Left ventricle myocardium inferior (tissue), 1 donor: ENCODE measurements around the gene ACTR6. TPM values are rescaled to one million over a fixed set of nuclear protein-coding genes. Genes with fewer than 3 reads are reported as not detected.
"Not testable (repeated sequence)": the region's sequence is repeated elsewhere in the genome, so short reads cannot be mapped to it uniquely, and the experiment has no call there.

ENCODE experiments used
- DNase-seq: peaks from one replicate; pipeline ENCODE4 v3.0.0-alpha.2; 2020
- H3K27ac ChIP-seq: fragments of 200-600 bp; replicated peaks from 2 replicates; pipeline ENCODE4 v1.8.0; 2021
- H3K27me3 ChIP-seq: fragments of 200-600 bp; 2 replicates; pipeline ENCODE4 v1.8.0; 2021; ENCODE audit warnings: low read depth
- H3K36me3 ChIP-seq: fragments of 200-600 bp; 2 replicates; pipeline ENCODE4 v1.8.0; 2021
- H3K4me1 ChIP-seq: fragments of 200-600 bp; 2 replicates; pipeline ENCODE4 v1.8.0; 2021
- H3K4me3 ChIP-seq: fragments of 200-600 bp; 2 replicates; pipeline ENCODE4 v1.8.0; 2021; ENCODE audit warnings: mild to moderate bottlenecking, moderate library complexity
- H3K9me3 ChIP-seq: fragments of 200-600 bp; replicated peaks from 2 replicates; pipeline ENCODE4 v1.8.0; 2021
- intact Hi-C: fragments of 100-400 bp; cut with micrococcal nuclease; formaldehyde crosslinking; loops from one replicate; pipeline ENCODE4 v1.11.0; 2022
- total RNA-seq: library from RNA; stranded (reverse); fragmentation: NEBNext Ultra II Directional; extraction: Animal tissue kit (Norgen Biotek cat#: 25700); gene quantifications from one replicate; pipeline ENCODE4 v1.2.1, GENCODE V29; 2021
- TF ChIP-seq, protein P1 (sequence below): fragments of 200-600 bp; IDR thresholded peaks from 2 replicates; pipeline ENCODE4 v1.8.0; 2021; ENCODE audit warnings: antibody characterized with exemption, mild to moderate bottlenecking, borderline replicate concordance
- donor health status: DM: no; HTN: yes; CAD: no; lungs with severe emphysema.

The ACTR6 gene
- total RNA-seq, 1 donor from 2014 or later: 18.3 TPM

- Histone ChIP-seq H3K9me3 (no peaks in the 10 kb centered on the region), H3K27me3 (no peaks in the 10 kb centered on the region), H3K36me3 (no peaks in the 10 kb centered on the region), H3K4me1 (no peaks in the 10 kb centered on the region), H3K4me3 (no peak overlapping the region), H3K27ac (no peak overlapping the region)
- DNase-seq: no peak
- intact Hi-C loops: no loop called here
- TF ChIP-seq, protein P1, sequence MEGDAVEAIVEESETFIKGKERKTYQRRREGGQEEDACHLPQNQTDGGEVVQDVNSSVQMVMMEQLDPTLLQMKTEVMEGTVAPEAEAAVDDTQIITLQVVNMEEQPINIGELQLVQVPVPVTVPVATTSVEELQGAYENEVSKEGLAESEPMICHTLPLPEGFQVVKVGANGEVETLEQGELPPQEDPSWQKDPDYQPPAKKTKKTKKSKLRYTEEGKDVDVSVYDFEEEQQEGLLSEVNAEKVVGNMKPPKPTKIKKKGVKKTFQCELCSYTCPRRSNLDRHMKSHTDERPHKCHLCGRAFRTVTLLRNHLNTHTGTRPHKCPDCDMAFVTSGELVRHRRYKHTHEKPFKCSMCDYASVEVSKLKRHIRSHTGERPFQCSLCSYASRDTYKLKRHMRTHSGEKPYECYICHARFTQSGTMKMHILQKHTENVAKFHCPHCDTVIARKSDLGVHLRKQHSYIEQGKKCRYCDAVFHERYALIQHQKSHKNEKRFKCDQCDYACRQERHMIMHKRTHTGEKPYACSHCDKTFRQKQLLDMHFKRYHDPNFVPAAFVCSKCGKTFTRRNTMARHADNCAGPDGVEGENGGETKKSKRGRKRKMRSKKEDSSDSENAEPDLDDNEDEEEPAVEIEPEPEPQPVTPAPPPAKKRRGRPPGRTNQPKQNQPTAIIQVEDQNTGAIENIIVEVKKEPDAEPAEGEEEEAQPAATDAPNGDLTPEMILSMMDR: no peak
These were observed 51.3 kb downstream of the ACTR6 start for GRCh38 chr12:100251917-100252316.

- no peaks in the 10 kb centered on the region for H3K36me3 ChIP-seq
- H3K27ac ChIP-seq: no peak overlapping the region
- H3K4me3 ChIP-seq: no peak overlapping the region
- TF ChIP-seq, protein P1: no peak
- no peak for DNase-seq
- intact Hi-C loops: no loop called here
- H3K4me1 ChIP-seq: no peaks in the 10 kb centered on the region
- no peaks in the 10 kb centered on the region for H3K27me3 ChIP-seq
- no peaks in the 10 kb centered on the region for H3K9me3 ChIP-seq
These were observed 52.8 kb downstream of the ACTR6 start for GRCh38 chr12:100253437-100253836.

DNA sequence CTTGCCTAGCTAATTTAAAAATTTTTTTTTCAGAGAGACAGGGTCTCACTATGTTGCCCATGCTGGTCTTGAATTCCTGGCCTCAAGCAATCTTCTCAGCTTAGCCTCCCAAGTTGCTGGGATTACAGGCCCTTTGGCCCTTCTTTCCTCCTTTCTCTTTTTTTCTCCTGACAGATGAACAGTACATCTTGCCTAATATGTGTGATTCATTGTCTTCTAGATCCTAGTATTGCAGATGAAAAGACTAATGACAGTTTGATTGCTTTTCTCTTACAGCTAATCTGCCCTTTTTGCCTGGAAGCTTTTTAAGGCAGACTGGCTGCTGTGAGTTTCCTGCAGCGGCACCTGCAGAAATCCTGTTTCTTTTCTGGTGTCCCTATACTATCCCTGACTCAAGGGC, 54.3 kb downstream of the ACTR6 start:
- Histone ChIP-seq H3K4me3 (no peak overlapping the region), H3K27ac (no peak overlapping the region), H3K27me3 (no peaks in the 10 kb centered on the region), H3K36me3 (no peaks in the 10 kb centered on the region), H3K9me3 (no peaks in the 10 kb centered on the region), H3K4me1 (no peaks in the 10 kb centered on the region)
- intact Hi-C loops: no loop called here
- TF ChIP-seq, protein P1: no peak
- no peak for DNase-seq

DNA sequence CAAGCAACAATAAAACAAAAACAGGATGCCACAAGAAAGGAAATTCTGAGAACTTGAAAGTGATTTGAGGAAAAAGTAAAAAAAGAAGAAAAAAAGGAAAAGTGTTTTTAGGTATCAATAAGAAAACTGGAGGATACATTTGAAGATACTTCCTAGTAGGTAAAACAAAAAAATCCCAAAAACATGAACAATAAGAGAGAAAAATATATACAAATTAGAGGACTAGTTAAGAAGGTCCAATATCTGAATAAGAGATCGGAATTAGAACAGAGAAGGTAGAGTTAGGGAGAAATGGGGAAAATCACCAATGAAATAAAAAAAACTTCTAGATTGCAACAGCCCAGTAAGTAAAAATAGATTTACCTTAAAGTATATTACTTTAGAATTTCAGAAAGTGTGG, 57.5 kb downstream of the ACTR6 start:
- H3K4me3 ChIP-seq: no peak overlapping the region
- H3K9me3 ChIP-seq: no peaks in the 10 kb centered on the region
- intact Hi-C loops: no loop called here
- H3K27ac ChIP-seq: no peak overlapping the region
- no peaks in the 10 kb centered on the region for H3K27me3 ChIP-seq
- no peaks in the 10 kb centered on the region for H3K4me1 ChIP-seq
- H3K36me3 ChIP-seq: no peaks in the 10 kb centered on the region
- TF ChIP-seq, protein P1: no peak
- DNase-seq: no peak

- TF ChIP-seq, protein P1: no peak
- intact Hi-C loops: loop anchor here (10.0 kb wide), 1 partner anchor 128 kb away; no protein-coding TSS in a partner anchor
These were observed 62.5 kb downstream of the ACTR6 start for GRCh38 chr12:100263131-100263530.

GRCh38 chr12:100265107-100265506, 64.5 kb downstream of the ACTR6 start:
- H3K9me3 ChIP-seq, H3K4me3 ChIP-seq, H3K36me3 ChIP-seq, H3K27me3 ChIP-seq, DNase-seq, H3K27ac ChIP-seq: not testable (repeated sequence)
- peaks cover 37% of the 10 kb centered on the region for H3K4me1 ChIP-seq
- intact Hi-C loops: loop anchor here (10.0 kb wide), 1 partner anchor 130 kb away; no protein-coding TSS in a partner anchor

More at GRCh38 chr12:100263131-100263530, 62.5 kb downstream of the ACTR6 start:
- Histone ChIP-seq H3K27ac (no peak overlapping the region), H3K36me3 (no peaks in the 10 kb centered on the region), H3K9me3 (no peaks in the 10 kb centered on the region), H3K4me3 (no peak overlapping the region), H3K27me3 (no peaks in the 10 kb centered on the region), H3K4me1 (peaks cover 17% of the 10 kb centered on the region)
- no peak for DNase-seq
